ENCODE data around the gene FOXN1. TPM values are rescaled to one million over a fixed set of nuclear protein-coding genes. Genes with fewer than 3 reads are reported as not detected.

FOXN1 gene
- total and polyA plus RNA-seq, 2 of the 13 experiments (the other 11 are each of a cell fraction or from before 2014, with no cell fraction given): 0.01 TPM; not detected in 1

DNA sequence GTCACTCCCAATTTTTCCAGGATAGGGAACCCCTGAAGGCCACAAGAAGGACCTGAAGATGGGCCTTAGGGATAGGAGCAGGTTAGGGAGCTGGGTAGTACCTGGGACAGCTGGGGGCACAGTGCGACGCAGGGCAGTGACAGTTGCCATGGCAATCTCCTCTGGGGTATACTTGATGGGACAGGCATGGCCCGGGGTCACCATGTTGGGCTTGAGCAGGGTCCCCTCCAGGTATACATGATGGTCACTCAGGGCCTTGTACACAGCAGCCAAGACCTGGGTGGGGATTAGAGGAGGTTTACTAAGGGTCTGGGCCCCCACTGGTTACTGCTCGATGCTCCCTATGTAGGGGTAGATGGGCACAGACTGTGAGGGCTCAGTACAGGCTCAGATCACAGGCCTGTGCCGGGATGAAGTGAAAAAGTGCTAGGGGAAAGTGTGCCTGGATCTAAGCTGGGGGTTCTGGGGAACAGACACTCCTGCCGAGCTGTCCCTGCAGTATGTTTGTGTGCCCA, 67.9 kb downstream of the FOXN1 start (continued):
- TF ChIP-seq, protein P1, sequence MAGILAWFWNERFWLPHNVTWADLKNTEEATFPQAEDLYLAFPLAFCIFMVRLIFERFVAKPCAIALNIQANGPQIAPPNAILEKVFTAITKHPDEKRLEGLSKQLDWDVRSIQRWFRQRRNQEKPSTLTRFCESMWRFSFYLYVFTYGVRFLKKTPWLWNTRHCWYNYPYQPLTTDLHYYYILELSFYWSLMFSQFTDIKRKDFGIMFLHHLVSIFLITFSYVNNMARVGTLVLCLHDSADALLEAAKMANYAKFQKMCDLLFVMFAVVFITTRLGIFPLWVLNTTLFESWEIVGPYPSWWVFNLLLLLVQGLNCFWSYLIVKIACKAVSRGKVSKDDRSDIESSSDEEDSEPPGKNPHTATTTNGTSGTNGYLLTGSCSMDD (CRISPR knock-in tag; IDR thresholded peaks at IDR 0.05): no peak

DNA sequence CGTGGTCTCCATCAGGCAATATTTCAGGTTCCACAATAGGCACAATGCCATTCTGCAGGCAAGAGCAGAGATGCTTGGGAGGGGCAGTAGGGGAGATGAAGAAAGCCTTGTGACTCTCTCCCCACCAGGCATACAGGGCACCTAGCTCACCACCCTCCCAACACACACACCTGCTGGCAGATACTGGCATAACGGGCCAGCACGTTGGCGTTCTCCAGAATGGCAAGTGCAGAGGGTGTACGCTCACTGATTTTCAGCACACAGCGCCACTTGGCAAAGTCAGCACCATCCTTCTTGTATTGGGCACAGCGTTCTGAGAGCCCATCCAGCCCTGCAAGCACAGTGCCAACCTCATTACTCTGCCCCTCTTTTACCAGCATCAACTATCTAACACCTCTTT, 68.4 kb downstream of the FOXN1 start:
- no peak for TF ChIP-seq NFYB (CRISPR knock-in tag; IDR thresholded peaks at IDR 0.05)
- TF ChIP-seq, protein P2, sequence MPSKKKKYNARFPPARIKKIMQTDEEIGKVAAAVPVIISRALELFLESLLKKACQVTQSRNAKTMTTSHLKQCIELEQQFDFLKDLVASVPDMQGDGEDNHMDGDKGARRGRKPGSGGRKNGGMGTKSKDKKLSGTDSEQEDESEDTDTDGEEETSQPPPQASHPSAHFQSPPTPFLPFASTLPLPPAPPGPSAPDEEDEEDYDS (CRISPR knock-in tag; IDR thresholded peaks at IDR 0.05): no peak
- TF ChIP-seq, protein P3, sequence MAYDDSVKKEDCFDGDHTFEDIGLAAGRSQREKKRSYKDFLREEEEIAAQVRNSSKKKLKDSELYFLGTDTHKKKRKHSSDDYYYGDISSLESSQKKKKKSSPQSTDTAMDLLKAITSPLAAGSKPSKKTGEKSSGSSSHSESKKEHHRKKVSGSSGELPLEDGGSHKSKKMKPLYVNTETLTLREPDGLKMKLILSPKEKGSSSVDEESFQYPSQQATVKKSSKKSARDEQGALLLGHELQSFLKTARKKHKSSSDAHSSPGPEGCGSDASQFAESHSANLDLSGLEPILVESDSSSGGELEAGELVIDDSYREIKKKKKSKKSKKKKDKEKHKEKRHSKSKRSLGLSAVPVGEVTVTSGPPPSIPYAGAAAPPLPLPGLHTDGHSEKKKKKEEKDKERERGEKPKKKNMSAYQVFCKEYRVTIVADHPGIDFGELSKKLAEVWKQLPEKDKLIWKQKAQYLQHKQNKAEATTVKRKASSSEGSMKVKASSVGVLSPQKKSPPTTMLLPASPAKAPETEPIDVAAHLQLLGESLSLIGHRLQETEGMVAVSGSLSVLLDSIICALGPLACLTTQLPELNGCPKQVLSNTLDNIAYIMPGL (CRISPR knock-in tag; IDR thresholded peaks at IDR 0.05; ENCODE audit: borderline replicate concordance in 1 of 2, low read depth in 1 of 2): no peak
- no peak for TF ChIP-seq NFRKB (IDR thresholded peaks at IDR 0.05)
- no peak for TF ChIP-seq ZIK1 (CRISPR knock-in tag; IDR thresholded peaks at IDR 0.05; ENCODE audit: borderline replicate concordance, low read depth)
- no peak for TF ChIP-seq NR2F1 (CRISPR knock-in tag; IDR thresholded peaks at IDR 0.05)
- no peak for TF ChIP-seq ZNF205 (CRISPR knock-in tag; IDR thresholded peaks at IDR 0.05)
- no peak for TF ChIP-seq GABPB1 (CRISPR knock-in tag; IDR thresholded peaks at IDR 0.05)
- no peak for TF ChIP-seq CHD4 (IDR thresholded peaks at IDR 0.05; ENCODE audit: borderline replicate concordance, low read length)
- no peak for TF ChIP-seq ZSCAN31 (CRISPR knock-in tag; IDR thresholded peaks at IDR 0.05; ENCODE audit: low read depth)
- H3K27ac ChIP-seq (ENCODE audit: extremely low read length, insufficient read depth, low read length): no peak overlapping the region

More for the DNA sequence above, 68.4 kb downstream of the FOXN1 start:
- H3K79me2 ChIP-seq (ENCODE audit: insufficient read depth, low read length): peaks cover 15% of the 10 kb centered on the region
- H3K27me3 ChIP-seq (ENCODE audit: control insufficient read depth in 1 of 2, insufficient read depth in 2 of 2, low read length in 2 of 2): no peaks in the 10 kb centered on the region
- no peak for DNase-seq (ENCODE audit: low spot score)
- in situ Hi-C loops (cut with HindIII; ENCODE audit: extremely low pct_ligation_motif_present, low pct_unique_long_range_greater_than_20kb) (loop anchor here (5.0 kb wide), 1 partner anchor 48 kb away; no protein-coding TSS in a partner anchor), intact Hi-C loops (cut with micrococcal nuclease; ENCODE audit: unreplicated experiment) (no loop called here)
- H2AFZ ChIP-seq (ENCODE audit: low read length): no peak overlapping the region
- H3K9ac ChIP-seq (ENCODE audit: insufficient read depth, low read depth, low read length): no peak overlapping the region
- H4K20me1 ChIP-seq (ENCODE audit: insufficient read depth, low read length): no peaks in the 10 kb centered on the region
- 86% methylated on average over 6 of the region's 7 CpGs for WGBS (ENCODE audit: low lambda C conversion rate)
- CTCF ChIA-PET (ENCODE audit: low intra/inter-chr PET ratio, low total read pairs): no interaction called here
- FAIRE-seq: no peak
- no TSS peak for BruUV-seq (replicated peaks)
- no peak overlapping the region for H3K4me3 ChIP-seq (replicated peaks in 1 of 3; ENCODE audit: insufficient read depth in 1 of 3, low read depth in 2 of 3, low read length in 3 of 3)
- H3K4me1 ChIP-seq (ENCODE audit: insufficient read depth, low read length): peaks cover 60% of the 10 kb centered on the region
- POLR2A ChIA-PET: no interaction called here
- H3K36me3 ChIP-seq (replicated peaks in 1 of 2; ENCODE audit: control insufficient read depth in 1 of 2, insufficient read depth in 2 of 2, low read length in 2 of 2): peaks cover 11 to 21% of the 10 kb centered on the region in 2 experiments
- H3K4me2 ChIP-seq (ENCODE audit: low read depth, low read length): no peak overlapping the region
- ATAC-seq: no peak
- H3K9me3 ChIP-seq (ENCODE audit: low read length): no peaks in the 10 kb centered on the region

All from HepG2 (cell line).